ENCODE data around the gene FIGN. TPM values are rescaled to one million over a fixed set of nuclear protein-coding genes. Genes with fewer than 3 reads are reported as not detected.

FIGN gene
- total RNA-seq, 6 donors from 2014 or later, result 0.91 to 4.5 (median 4.1) TPM

GRCh38 chr2:163759013-163759412, 23.2 kb upstream of the FIGN start:
- 60 to 64% methylated on average over 2 of the region's 2 CpGs for WGBS, 2 donors
- no peak overlapping the region for H3K27ac ChIP-seq
- no peak for DNase-seq
- H3K27me3 ChIP-seq, result no peaks in the 10 kb centered on the region
- no peak overlapping the region for H3K4me3 ChIP-seq
- no peak for ATAC-seq (ENCODE audit: low FRiP score in 2 of 2)
- TF ChIP-seq POLR2A (IDR thresholded peaks at IDR 0.05), result no peak
- no peaks in the 10 kb centered on the region for H3K36me3 ChIP-seq
- H3K4me1 ChIP-seq, result no peaks in the 10 kb centered on the region
- no peaks in the 10 kb centered on the region for H3K9me3 ChIP-seq

- Histone ChIP-seq H3K36me3 (no peaks in the 10 kb centered on the region), H3K4me1 (no peaks in the 10 kb centered on the region), H3K4me3 (no peak overlapping the region), H3K27ac (no peak overlapping the region), H3K9me3 (no peaks in the 10 kb centered on the region), H3K27me3 (no peaks in the 10 kb centered on the region)
- 28 to 51% methylated on average over 1 of the region's 1 CpG for WGBS, 2 donors
- DNase-seq (no peak), ATAC-seq (ENCODE audit: low FRiP score in 2 of 2) (no peak)
- no peak for TF ChIP-seq POLR2A (IDR thresholded peaks at IDR 0.05)
- TF ChIP-seq CTCF (IDR thresholded peaks at IDR 0.05), result no peak
- TF ChIP-seq EP300 (IDR thresholded peaks at IDR 0.05), result no peak
- TF ChIP-seq POLR2AphosphoS5 (IDR thresholded peaks at IDR 0.05), result no peak
Observed at GRCh38 chr2:163757814-163758213, 22.0 kb upstream of the FIGN start.

- no peak overlapping the region for H3K27ac ChIP-seq
- no peaks in the 10 kb centered on the region for H3K36me3 ChIP-seq
- H3K27me3 ChIP-seq, result no peaks in the 10 kb centered on the region
- no peak overlapping the region for H3K4me3 ChIP-seq
- DNase-seq (no peak), ATAC-seq (ENCODE audit: low FRiP score in 2 of 2) (no peak)
- no peaks in the 10 kb centered on the region for H3K9me3 ChIP-seq
- TF ChIP-seq POLR2A (IDR thresholded peaks at IDR 0.05) (no peak), EP300 (IDR thresholded peaks at IDR 0.05) (no peak), CTCF (IDR thresholded peaks at IDR 0.05) (no peak), POLR2AphosphoS5 (IDR thresholded peaks at IDR 0.05) (no peak)
- no peaks in the 10 kb centered on the region for H3K4me1 ChIP-seq
- 66% methylated on average over 4 of the region's 4 CpGs for WGBS, 2 donors
Observed at GRCh38 chr2:163756588-163756987, 20.8 kb upstream of the FIGN start.

GRCh38 chr2:163755366-163755765, 19.6 kb upstream of the FIGN start:
- no peak for DNase-seq
- TF ChIP-seq POLR2A (IDR thresholded peaks at IDR 0.05) (no peak), POLR2AphosphoS5 (IDR thresholded peaks at IDR 0.05) (no peak), EP300 (IDR thresholded peaks at IDR 0.05) (no peak), CTCF (IDR thresholded peaks at IDR 0.05) (no peak)
- H3K27me3 ChIP-seq, result no peaks in the 10 kb centered on the region
- H3K9me3 ChIP-seq, result no peaks in the 10 kb centered on the region
- no peaks in the 10 kb centered on the region for H3K4me1 ChIP-seq
- WGBS, 2 donors, result 83 to 84% methylated on average over 2 of the region's 2 CpGs
- no peak for ATAC-seq (ENCODE audit: low FRiP score in 2 of 2)
- no peaks in the 10 kb centered on the region for H3K36me3 ChIP-seq
- H3K27ac ChIP-seq, result no peak overlapping the region
- no peak overlapping the region for H3K4me3 ChIP-seq

GRCh38 chr2:163753726-163754125, 17.9 kb upstream of the FIGN start:
- ATAC-seq (ENCODE audit: low FRiP score in 2 of 2), result no peak

More at GRCh38 chr2:163753726-163754125, 17.9 kb upstream of the FIGN start:
- no peak overlapping the region for H3K27ac ChIP-seq
- H3K27me3 ChIP-seq, result no peaks in the 10 kb centered on the region
- no peak overlapping the region for H3K4me3 ChIP-seq
- H3K9me3 ChIP-seq, result no peaks in the 10 kb centered on the region
- TF ChIP-seq POLR2A (IDR thresholded peaks at IDR 0.05) (no peak), CTCF (IDR thresholded peaks at IDR 0.05) (no peak), POLR2AphosphoS5 (IDR thresholded peaks at IDR 0.05) (no peak), EP300 (IDR thresholded peaks at IDR 0.05) (no peak)
- 40 to 51% methylated on average over 2 of the region's 2 CpGs for WGBS, 2 donors
- no peak for DNase-seq
- H3K36me3 ChIP-seq, result no peaks in the 10 kb centered on the region
- H3K4me1 ChIP-seq, result no peaks in the 10 kb centered on the region

Data from upper lobe of left lung (tissue), 6 donors.